ENCODE measurements around the gene TMEM184C. TPM values are rescaled to one million over a fixed set of nuclear protein-coding genes. Genes with fewer than 3 reads are reported as not detected.
A peak's percentile ranks its signal among the peaks of the same experiment; 100 is the strongest.

The TMEM184C gene
- total RNA-seq, 1 donor from 2014 or later: 26.5 TPM

DNA sequence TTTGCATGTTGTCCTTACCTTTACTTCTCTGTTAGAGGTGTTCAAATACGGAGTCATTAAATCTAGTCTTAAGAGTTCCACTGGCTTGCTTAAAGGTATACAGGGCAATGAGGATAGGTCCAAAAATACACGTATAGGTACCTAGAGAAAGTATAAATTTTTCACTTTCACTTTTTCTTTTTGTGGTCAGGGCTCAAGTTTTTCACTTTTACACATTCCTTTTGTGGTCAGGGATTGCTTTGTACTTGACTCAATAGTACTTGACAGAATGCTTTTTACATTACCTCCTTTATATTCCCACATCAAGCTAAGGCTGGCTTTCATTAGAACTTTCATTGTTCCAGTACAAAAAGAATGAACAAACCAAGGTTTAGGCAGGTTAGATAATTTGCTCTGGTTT is 21.7 kb downstream of the TMEM184C start:
- DNase-seq: no peak
- ATAC-seq (ENCODE audit: poor library complexity): no peak
- intact Hi-C loops (cut with DNase I): no loop called here

DNA sequence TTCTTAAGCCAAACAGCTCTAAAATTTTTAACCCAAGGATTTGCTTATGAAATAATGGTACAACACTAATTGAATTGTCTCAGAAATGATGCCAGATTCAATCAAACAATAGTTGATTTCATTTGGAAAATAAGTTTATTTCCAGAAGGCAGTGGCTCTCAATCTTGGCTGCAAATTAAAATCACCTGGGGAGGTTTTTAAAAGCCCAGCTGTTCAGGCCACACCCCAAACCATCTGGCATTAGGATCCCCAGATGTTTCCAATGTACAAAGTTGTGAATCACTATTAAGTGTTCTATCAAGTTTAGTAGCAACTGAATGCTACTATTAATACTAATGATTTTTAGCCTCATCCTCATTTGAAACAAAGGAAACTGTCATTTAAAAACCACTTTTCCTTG is 22.2 kb downstream of the TMEM184C start:
- ATAC-seq (ENCODE audit: poor library complexity) (no peak), DNase-seq (no peak)
- intact Hi-C loops (cut with DNase I): no loop called here

DNA sequence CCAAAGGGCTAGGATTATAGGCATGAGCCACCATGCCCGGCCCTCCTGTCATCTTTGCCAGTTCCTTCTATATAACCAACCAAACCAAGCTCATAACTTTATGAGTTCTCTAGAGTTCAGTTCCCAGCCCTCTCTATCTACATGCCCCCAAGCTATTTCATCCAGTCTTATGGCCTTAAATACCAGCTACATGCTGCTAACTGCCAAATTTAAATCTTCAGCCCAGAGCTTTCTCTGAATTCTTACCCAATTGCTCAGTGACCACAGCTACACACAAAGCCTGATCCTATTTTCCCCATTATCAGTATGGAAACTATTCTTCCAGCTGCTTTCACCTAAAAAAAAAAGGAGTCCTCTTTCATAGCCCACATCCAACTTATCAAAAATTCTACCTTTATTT is 23.1 kb downstream of the TMEM184C start:
- intact Hi-C loops (cut with DNase I): no loop called here
- no peak for ATAC-seq (ENCODE audit: poor library complexity)
- no peak for DNase-seq

DNA sequence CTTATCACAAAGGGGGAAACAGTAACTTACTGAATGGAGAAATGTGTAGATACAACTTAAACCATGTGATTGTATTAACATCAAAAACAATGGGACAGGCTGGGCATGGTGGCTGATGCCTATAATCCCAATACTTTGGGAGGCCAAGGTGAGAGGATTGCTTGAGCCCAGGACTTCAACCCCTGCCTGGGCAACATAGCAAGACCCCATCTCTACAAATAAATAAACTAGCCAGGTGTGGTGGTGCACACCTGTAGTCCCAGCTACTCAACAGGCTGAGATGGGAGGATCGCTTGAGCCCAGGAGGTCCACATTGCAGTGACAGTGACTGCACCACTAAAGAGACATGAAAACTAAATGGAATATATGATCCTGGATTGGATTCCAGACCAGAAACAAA is 26.4 kb downstream of the TMEM184C start:
- no peak for DNase-seq
- no peak for ATAC-seq (ENCODE audit: poor library complexity)

DNA sequence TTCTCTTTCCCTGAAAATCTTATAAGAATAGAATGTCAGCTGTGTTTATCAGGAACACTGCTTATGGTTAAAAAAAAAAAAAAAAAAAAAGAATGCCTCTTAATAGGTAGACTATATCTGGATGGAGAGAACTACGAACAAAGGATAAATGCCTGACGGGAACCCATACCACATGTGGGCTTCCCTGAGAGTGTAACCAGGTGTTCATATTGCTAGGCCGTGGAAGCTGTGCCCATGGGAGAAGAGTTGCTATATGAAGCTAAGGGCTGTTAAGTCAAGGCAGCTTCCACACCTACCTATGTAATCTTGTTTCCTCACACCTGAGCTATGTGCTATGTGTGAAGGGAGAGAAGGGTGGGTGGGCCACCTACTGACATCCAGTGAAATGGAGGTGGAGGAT is 27.3 kb downstream of the TMEM184C start:
- DNase-seq (no peak), ATAC-seq (ENCODE audit: poor library complexity) (peak; percentile 9)
- intact Hi-C loops (cut with DNase I): no loop called here

More for the DNA sequence above, 26.4 kb downstream of the TMEM184C start:
- intact Hi-C loops (cut with DNase I): no loop called here

DNA sequence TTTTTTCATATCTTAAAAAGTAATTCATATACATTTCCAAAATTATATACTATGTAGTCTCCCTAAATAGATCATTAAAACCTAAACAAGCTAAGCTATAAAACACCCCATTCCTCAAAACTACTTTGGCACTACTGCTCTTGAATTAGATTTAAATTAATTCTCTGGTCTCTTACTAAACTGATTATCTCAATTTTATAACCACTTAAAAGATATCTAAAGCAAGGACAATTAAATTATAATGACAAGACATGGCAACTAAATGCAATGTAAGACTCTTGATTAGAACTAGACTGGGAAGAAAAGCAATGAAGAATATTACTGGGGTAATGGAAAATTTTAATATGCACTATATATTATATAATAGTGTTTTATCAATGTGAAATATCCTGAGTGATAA is 27.9 kb downstream of the TMEM184C start:
- intact Hi-C loops (cut with DNase I): no loop called here
- DNase-seq (no peak), ATAC-seq (ENCODE audit: poor library complexity) (no peak)

DNA sequence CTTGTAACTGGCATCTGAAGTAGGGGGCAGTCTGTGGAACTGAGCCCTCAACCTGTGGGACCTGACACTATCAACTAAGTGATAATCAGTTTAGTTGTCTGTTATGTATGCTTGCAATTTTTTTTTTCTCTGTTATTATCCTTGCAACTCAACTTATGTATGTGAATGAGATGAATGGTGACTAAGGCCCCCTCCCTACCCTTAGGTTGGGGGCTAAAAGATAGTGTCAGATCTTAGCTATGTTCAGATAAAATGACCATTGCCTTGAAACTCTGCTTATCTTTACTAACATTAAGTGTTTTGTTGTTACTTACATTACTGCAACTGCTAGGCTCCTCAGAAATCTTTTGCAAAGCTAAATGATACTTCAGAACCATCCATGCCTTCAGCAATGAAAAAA is 31.5 kb downstream of the TMEM184C start:
- ATAC-seq (ENCODE audit: poor library complexity): no peak
- intact Hi-C loops (cut with DNase I): no loop called here
- no peak for DNase-seq

DNA sequence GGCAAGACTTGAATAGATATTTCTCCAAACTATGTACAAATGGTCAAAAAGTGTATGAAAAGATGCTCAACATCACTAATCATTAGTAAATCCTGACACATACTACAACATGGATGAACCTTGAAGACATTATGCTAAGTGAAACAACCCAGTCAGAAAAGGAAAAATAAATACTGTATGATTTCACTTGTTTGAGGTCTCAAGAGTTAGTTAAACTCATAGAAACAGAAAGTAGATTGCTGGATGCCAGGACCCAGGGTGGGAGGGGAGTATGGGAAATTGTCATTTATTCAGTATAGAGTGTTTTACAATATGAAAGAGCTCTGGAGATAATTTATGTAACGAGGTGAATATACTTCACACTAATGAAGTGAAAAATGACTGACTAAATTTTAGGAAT is 34.4 kb downstream of the TMEM184C start:
- no peak for DNase-seq
- ATAC-seq (ENCODE audit: poor library complexity): no peak
- intact Hi-C loops (cut with DNase I): no loop called here

DNA sequence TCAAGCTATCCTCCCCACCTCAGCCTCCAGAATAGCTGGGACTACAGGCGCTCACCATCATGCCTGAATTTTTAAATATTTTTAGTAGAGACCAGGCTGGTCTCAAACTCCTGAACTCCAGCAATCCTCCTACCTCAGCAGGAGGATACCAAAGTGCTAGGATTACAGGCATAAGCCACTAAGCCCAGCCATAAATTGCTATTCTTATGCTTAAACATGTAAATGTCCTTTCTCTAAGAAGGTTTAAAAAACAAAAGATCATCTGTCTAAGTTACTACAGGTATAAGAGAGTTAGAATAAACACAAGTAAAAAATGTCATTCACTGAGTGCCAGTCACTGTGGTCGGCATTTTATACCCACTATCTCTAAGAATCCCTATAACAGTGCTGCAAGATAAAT is 38.4 kb downstream of the TMEM184C start:
- no peak for DNase-seq
- intact Hi-C loops (cut with DNase I): no loop called here
- no peak for ATAC-seq (ENCODE audit: poor library complexity)

DNA sequence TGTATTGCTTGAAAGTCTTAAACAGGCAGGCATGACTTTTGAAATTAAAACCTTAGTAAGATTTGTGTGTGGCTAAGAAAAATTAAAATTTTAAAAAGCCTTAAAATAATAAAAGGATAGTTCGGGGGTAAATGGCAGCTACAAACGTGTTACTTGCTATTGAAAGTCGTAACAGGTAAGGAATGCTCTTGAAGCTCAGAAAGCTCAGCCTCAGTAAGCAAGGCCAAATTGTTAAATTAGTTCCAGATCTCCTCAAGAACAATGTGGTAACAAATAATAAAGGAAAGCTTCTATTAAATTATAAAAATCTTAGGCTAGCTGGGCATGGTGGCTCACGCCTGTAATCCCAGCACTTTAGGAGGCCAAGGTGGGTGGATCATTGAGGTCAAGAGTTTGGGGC is 41.3 kb downstream of the TMEM184C start:
- ATAC-seq (ENCODE audit: poor library complexity) (no peak), DNase-seq (no peak)
- intact Hi-C loops (cut with DNase I): no loop called here

DNA sequence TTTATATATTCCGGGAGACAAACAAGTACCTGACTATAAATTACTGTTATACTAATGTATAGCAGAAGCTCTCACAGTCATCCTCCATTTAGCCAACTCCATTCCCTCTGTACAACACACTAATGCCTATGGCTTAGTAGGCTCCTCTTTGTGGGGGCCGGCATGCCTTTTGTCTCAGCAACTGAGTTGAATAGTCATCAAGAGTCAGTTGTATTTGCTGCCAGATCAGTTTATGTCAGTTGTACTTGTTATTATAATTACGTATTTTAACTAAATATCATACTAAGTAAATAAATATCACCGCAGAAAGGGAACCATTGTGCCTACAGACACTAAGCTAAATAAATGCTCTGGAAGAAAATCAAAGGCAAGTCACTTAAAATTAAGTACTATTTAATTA is 56.9 kb downstream of the TMEM184C start:
- no peak for DNase-seq
- no peak for ATAC-seq (ENCODE audit: poor library complexity)
- intact Hi-C loops (cut with DNase I): no loop called here

DNA sequence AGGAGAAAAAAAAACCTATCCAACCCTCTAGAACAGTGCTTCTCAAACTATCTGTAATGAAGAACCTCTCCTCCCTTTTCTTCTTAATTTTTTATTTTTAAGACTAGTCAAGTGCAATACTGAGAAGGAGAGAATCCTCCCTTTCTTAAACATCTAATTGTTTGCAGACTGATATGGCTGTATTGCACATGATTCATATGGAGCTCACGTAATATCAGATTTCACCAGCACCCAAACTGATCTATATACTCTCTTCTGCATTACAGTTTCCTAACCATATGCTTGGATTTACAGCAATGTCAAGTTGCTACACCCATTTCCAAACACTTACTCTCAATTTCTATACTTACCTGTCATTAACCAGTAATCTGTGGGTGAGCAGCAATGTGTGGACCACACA is 57.3 kb downstream of the TMEM184C start:
- intact Hi-C loops (cut with DNase I): no loop called here
- no peak for DNase-seq
- ATAC-seq (ENCODE audit: poor library complexity): no peak

DNA sequence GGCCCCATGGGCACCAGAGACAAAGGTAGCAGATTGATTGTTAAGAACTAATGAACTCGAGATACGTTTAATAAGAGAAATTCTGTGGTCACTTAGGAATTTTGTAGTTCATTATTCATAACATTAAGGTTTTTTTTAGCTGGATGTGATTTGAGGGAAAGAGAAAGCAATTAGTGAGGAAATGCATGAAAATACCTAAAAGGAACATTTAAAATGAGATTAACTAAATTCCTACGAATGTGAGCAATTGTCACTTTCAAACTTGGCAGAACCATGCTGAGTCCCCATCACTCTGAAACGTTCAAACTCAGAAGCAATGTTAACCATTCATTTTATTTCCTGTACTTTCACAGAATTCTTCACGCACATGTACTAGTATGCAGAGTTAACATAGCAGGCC is 60.9 kb downstream of the TMEM184C start:
- DNase-seq (no peak), ATAC-seq (ENCODE audit: poor library complexity) (no peak)
- intact Hi-C loops (cut with DNase I): no loop called here

DNA sequence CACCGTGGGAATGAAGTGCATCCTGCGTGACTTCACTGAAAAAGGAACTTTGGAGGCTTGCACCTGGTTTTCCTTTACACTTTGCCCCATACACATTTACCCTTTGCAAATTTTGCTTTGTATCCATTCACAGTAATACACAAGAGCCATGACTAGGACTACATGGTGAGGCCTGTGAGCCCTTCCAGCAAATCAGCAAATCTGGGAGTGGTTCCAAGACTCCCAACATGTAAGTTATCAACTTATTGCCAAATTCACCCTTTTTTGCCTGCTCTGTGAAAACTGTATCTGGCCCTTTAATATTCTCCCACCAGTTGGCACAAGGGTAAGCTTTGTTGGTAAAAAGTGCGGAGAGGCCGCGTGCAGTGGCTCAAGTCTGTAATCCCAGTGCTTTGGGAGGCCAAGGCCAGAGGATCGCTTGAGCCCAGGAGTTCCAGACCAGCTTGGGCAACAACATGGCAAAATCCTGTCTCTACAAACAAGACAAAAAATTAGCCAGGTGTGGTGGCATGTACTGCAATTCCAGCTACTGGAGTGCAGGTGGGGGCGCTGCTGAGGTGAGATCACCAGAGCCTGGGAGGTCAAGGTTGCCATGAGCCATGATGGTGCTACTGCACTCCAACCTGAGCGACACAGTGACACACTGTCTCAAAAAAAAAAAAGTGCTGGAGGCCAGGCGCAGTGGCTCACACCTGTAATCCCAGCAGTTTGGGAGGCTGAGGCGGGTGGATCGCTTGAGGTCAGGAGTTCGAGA is 61.8 kb downstream of the TMEM184C start:
- ATAC-seq (ENCODE audit: poor library complexity) (no peak), DNase-seq (no peak)
- intact Hi-C loops (cut with DNase I): no loop called here

DNA sequence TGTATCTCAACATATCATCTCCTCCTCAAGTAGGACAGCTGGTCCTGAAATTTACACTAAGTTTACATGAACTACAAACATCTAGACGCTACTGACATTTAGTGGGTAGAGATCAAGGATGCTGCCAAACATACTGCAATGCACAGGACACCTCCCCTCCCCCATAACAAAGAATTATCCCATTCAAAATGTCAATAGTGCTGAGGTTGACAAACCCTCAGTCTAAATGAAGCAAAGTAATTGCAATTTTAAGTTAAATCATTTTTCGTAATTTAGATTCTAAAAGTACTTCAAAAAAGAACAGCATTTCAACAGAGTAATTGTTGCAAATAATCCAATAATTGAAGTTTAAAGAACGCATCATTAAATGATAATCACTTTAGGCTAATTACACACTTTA is 65.6 kb downstream of the TMEM184C start:
- DNase-seq: no peak
- intact Hi-C loops (cut with DNase I): no loop called here

DNA sequence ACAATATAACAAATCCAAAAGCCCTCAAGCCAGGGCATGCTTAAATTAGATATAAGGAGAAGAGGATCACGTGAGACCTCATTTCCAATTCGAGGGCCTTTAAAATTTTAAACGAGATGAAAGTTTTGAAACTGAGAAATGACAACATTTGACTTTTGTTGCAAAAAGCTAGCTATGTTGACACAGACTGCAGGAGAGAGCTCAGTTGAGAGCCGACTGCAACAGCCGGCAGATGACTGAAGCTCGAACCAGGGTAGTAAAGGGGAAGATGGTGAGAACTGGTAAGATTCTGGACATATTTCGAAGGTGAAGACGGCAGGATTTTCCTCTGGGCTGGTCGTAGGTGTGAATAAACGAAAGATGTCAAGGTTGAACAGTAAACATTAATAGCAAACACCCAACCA is 66.0 kb downstream of the TMEM184C start:
- intact Hi-C loops (cut with DNase I): no loop called here
- DNase-seq: no peak
- ATAC-seq (ENCODE audit: poor library complexity): peak; percentile 58

More for the DNA sequence above, 65.6 kb downstream of the TMEM184C start:
- ATAC-seq (ENCODE audit: poor library complexity): no peak

DNA sequence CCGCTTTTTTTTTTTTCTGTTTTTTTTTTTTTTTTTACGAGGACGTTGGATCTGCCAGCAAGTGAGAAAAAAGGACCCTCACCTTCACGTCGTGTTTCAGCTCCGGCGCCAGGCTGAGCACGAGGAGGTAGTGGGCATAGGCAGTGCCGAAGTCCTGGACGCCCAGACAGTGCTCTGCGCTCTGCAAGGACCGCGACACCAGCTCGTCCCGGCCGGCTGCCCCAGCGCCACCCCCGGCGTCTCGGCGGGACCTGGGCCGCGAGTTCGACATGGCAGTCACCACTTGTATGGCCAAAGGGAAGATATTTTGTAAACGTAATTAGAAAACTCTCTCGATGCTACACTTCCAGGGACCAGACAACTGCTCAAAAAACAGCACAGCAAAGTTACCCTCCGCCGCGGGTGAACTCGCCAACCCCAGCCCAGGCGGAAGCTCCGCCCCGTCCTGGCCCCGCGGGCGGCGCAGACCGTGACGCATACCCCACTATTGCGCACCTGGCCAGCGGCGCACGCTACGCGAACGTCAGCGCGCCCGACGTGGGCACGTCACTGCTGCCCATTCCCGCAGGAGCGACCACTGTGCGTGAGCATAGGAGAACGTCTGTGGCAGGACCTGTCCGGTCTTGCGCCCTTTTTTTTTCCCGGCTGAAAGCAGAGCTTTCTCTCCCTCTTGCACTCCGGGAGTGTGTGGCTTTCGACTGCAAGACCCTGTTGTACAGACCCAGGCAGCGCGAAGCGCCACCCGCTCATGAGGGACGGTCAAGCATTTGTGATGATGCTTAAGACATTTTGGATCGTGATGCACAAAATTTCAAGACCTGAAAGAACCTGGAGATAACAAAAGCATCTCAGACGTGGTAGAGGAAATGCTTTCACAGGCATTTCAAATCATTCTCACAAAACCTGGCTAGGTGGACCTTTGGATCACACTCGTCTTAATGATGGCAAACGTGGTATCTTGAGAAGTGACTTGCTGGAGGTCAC is 66.8 kb downstream of the TMEM184C start, which contains the start of gene PRMT9:
Gene PRMT9, minus strand, starts transcription at position 447 of the 984 bp plus-strand sequence. Its CDS starts 176 bp downstream, at position 271.
- intact Hi-C loops (cut with DNase I): no loop called here
- ATAC-seq (ENCODE audit: poor library complexity): peak; percentile 100
- DNase-seq: peak; percentile 95

DNA sequence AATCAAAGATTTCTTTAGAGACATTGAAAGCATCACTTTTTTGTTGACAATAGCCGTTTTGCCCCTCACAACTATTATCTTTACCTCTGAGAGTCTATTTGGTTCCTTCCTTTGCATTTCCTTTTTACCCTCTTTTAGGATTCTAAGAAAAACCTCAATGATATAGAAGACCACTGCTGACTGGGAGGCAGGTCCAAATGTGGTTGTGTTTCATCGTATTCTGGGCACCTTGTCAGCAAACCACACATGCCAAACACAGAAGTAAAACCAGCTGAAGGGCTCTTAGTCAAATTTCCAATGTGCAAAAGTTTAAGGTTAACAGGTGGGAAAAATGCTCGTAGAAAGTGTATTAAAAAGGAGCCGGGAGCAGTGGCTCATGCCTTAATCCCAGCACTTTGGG is 71.9 kb downstream of the TMEM184C start:
- intact Hi-C loops (cut with DNase I): no loop called here
- no peak for ATAC-seq (ENCODE audit: poor library complexity)
- no peak for DNase-seq

DNA sequence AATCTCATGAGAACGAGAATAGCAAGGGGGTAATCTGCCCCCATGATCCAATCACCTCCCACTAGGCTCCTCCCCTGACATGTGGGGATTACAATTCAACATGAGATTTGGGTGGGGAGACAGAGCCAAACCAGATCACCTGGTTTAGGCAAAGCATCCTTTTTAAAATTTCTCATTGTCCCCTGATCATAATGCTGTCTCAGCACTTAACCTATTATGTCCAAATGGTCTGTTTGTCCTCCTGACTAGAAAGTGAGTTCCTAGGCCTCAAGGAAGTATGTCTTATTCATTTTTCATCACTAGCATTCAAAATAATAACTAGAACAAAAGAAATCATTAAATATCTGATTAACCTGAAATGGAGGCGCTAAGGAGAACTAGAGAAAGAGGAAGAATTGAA is 74.6 kb downstream of the TMEM184C start:
- no peak for ATAC-seq (ENCODE audit: poor library complexity)

DNA sequence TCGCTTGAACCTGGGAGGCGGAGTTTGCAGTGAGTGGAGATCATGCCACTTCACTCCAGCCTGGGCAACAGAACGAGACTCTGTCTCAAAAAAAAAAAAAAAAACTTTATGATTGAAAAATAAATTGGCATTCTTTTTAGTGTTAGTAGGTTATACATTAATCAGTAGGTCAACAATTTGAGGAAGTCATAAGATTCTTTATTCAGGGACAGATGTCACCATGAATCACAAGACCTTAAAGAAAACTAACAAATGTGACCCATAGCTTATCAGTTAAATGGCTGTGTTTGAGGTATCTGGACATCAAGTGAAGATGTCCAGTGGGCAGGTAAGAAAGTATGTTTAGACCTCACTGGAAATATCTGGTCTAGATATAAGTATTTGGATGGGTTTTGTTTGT is 76.0 kb downstream of the TMEM184C start:
- intact Hi-C loops (cut with DNase I): no loop called here
- DNase-seq (no peak), ATAC-seq (ENCODE audit: poor library complexity) (no peak)

More for the DNA sequence above, 74.6 kb downstream of the TMEM184C start:
- no peak for DNase-seq
- intact Hi-C loops (cut with DNase I): no loop called here
